A549 (cell line): Measurements from ENCODE around the gene NUP42. TPM values are rescaled to one million over a fixed set of nuclear protein-coding genes. Genes with fewer than 3 reads are reported as not detected.

Experiments
- ATAC-seq, 2 experiments: fragments of 200-7000 bp in 1 of 2; fragments of >200 bp in 1 of 2; cut with Nextera tagmentation in 1 of 2; cut with Tn5 transposase in 1 of 2; 3 replicates each; pipeline versions ENCODE4 v1.8.0 to v1.9.1; 2018 to 2020; ENCODE audit warnings: mild to moderate bottlenecking in 1 of 2, moderate library complexity in 1 of 2
- CTCF ChIA-PET: fragments of 300-600 bp; sonication (Branson Sonifier 250); formaldehyde crosslinking; extraction: SDS; loops from one replicate; lab custom pipeline; 2021; ENCODE audit warnings: antibody characterized with exemption, inconsistent platforms; lab: Yijun Ruan, JAX
- POLR2A ChIA-PET: fragments of 350-600 bp; formaldehyde crosslinking; extraction: SDS; loops from one replicate; lab custom pipeline; 2021; ENCODE audit warnings: antibody characterized with exemption, inconsistent platforms; lab: Yijun Ruan, JAX
- DNase-seq, 2 experiments: peaks; one replicate each; pipeline versions ENCODE4 v3.0.0 to v3.0.0-alpha.2; 2011 to 2016; ENCODE audit warnings: low read depth in 1 of 2, low spot score in 1 of 2
- FAIRE-seq: peaks from 2 replicates; lab custom pipeline; 2011; peaks lifted over from hg19 to GRCh38; lab: Jason Lieb, UNC
- H3K27ac ChIP-seq, 2 experiments: fragments of >200 bp; sonication (Bioruptor Twin); formaldehyde crosslinking; 3 replicates each; pipeline ENCODE4 v1.5.1; 2016 to 2017
- H3K4me1 ChIP-seq: fragments of >200 bp; sonication (Bioruptor Twin); formaldehyde crosslinking; 3 replicates; pipeline ENCODE4 v1.6.1; 2016
- H3K4me2 ChIP-seq: fragments of >200 bp; sonication (Bioruptor Twin); formaldehyde crosslinking; 3 replicates; pipeline ENCODE4 v1.6.1; 2016
- H3K4me3 ChIP-seq: fragments of >200 bp; sonication (Bioruptor Twin); formaldehyde crosslinking; 3 replicates; pipeline ENCODE4 v1.5.1; 2016
- H3K9me3 ChIP-seq: fragments of >200 bp; sonication (Bioruptor Twin); formaldehyde crosslinking; 3 replicates; pipeline ENCODE4 v1.6.1; 2016
- ATOH8 ChIP-seq: fragments of 250-450 bp; sonication (Bioruptor Pico); IDR thresholded peaks from 2 replicates; pipeline ENCODE4 v1.5.0; 2020; ENCODE audit warnings: low read depth, mild to moderate bottlenecking, moderate library complexity
- CHD2 ChIP-seq: fragments of 150-350 bp; IDR thresholded peaks from 2 replicates; pipeline ENCODE4 v1.6.1; 2014; ENCODE audit warnings: low read length; ENCODE audit not compliant: partially characterized antibody
- CHD4 ChIP-seq: fragments of 200-600 bp; sonication (generic); IDR thresholded peaks from 2 replicates; pipeline ENCODE4 v1.6.1; 2016; ENCODE audit warnings: antibody characterized with exemption, mild to moderate bottlenecking, borderline replicate concordance
- CTCF ChIP-seq: fragments of >200 bp; sonication (Bioruptor Twin); formaldehyde crosslinking; IDR thresholded peaks from 3 replicates; pipeline ENCODE4 v1.5.1; 2016
- E2F6 ChIP-seq: IDR thresholded peaks from 2 replicates; pipeline ENCODE4 v1.6.1; 2012; ENCODE audit warnings: low read depth, borderline replicate concordance
- EHF ChIP-seq: fragments of 250-450 bp; sonication (Bioruptor Pico); IDR thresholded peaks from 2 replicates; pipeline ENCODE4 v1.5.0; 2020; ENCODE audit warnings: mild to moderate bottlenecking
- EP300 ChIP-seq, 2 experiments: fragments of >200 bp; sonication (Bioruptor Twin); formaldehyde crosslinking; IDR thresholded peaks; 2 replicates in 1 of 2; 3 replicates in 1 of 2; pipeline ENCODE4 v1.6.1; 2016 to 2017
- FOSL2 ChIP-seq, 2 experiments: fragments of 450-650 bp in 1 of 2; fragments of >200 bp in 1 of 2; sonication (Bioruptor Twin) in 1 of 2; formaldehyde crosslinking; IDR thresholded peaks; 2 replicates each; pipeline versions ENCODE4 v1.5.0 to v1.6.1; 2016 to 2020; ENCODE audit warnings: mild to moderate bottlenecking in 1 of 2, moderate library complexity in 1 of 2
- HDAC2 ChIP-seq: fragments of 200-600 bp; sonication (generic); IDR thresholded peaks from 2 replicates; pipeline ENCODE4 v1.6.1; 2016
- HEYL ChIP-seq: fragments of 250-450 bp; sonication (Bioruptor Pico); IDR thresholded peaks from 2 replicates; pipeline ENCODE4 v1.8.0; 2021; ENCODE audit warnings: mild to moderate bottlenecking, moderate library complexity
- KDM5A ChIP-seq: fragments of 200-600 bp; sonication (generic); IDR thresholded peaks from 2 replicates; pipeline ENCODE4 v1.6.1; 2016; ENCODE audit warnings: antibody characterized with exemption, mild to moderate bottlenecking
- MAZ ChIP-seq: fragments of 150-350 bp; IDR thresholded peaks from 2 replicates; pipeline ENCODE4 v1.6.1; 2014; ENCODE audit warnings: antibody characterized with exemption, low read depth, low read length, borderline replicate concordance
- NPAS2 ChIP-seq: fragments of 250-450 bp; sonication (Bioruptor Pico); IDR thresholded peaks from 2 replicates; pipeline ENCODE4 v1.8.0; 2022; ENCODE audit warnings: mild to moderate bottlenecking, moderate library complexity, borderline replicate concordance
- NR3C1 ChIP-seq: fragments of >200 bp; sonication (Bioruptor Twin); formaldehyde crosslinking; IDR thresholded peaks from 3 replicates; pipeline ENCODE4 v1.6.1; 2017
- PHF8 ChIP-seq: fragments of 200-600 bp; sonication (generic); IDR thresholded peaks from 2 replicates; pipeline ENCODE4 v1.6.1; 2016; ENCODE audit warnings: low read depth, mild to moderate bottlenecking, antibody characterized with exemption, moderate library complexity, borderline replicate concordance
- RAD21 ChIP-seq, 2 experiments: fragments of >200 bp in 1 of 2; sonication (Bioruptor Twin) in 1 of 2; formaldehyde crosslinking in 1 of 2; IDR thresholded peaks in 1 of 2; conservative IDR thresholded peaks in 1 of 2; 2 replicates in 1 of 2; 3 replicates in 1 of 2; pipeline ENCODE4 v1.6.1; 2012 to 2018; ENCODE audit warnings: inconsistent platforms in 1 of 2
- RARB ChIP-seq: fragments of 250-450 bp; sonication (Bioruptor Pico); IDR thresholded peaks from 2 replicates; pipeline ENCODE4 v1.8.0; 2021; ENCODE audit warnings: mild to moderate bottlenecking, moderate library complexity
- SREBF2 ChIP-seq: fragments of 450-650 bp; IDR thresholded peaks from 2 replicates; pipeline ENCODE4 v1.6.1; 2014; ENCODE audit warnings: mild to moderate bottlenecking, moderate library complexity
- ZC3H11A ChIP-seq: fragments of 450-650 bp; IDR thresholded peaks from 2 replicates; pipeline ENCODE4 v1.6.1; 2014; ENCODE audit warnings: antibody characterized with exemption, mild to moderate bottlenecking
- WGBS: methylation state at CpG from one replicate; pipeline ENCODE4 v1.1.6; 2017; ENCODE audit errors: missing lambda C conversion rate; 5-methylcytosine and 5-hydroxymethylcytosine counted together
- polyA plus RNA-seq, 4 experiments: library from polyadenylated mRNA; depleted of rRNA in 3 of 4; stranded (reverse); fragments of >200 nt; fragmentation: RNase III in 1 of 4; extraction: RNeasy Plus Mini Kit Qiagen cat#74134 plus additional on column Dnase treatment in 1 of 4; gene quantifications; 2 replicates in 3 of 4; 3 replicates in 1 of 4; pipeline ENCODE4 v1.2.3, GENCODE V29; 2011 to 2017
- TF ChIP-seq, protein P1 (sequence below): fragments of >200 bp; sonication (Bioruptor Twin); formaldehyde crosslinking; IDR thresholded peaks from 2 replicates; pipeline ENCODE4 v1.6.1; 2016
- TF ChIP-seq, protein P2 (sequence below): IDR thresholded peaks from 2 replicates; pipeline ENCODE4 v1.6.1; 2012
- TF ChIP-seq, protein P3 (sequence below): fragments of 250-450 bp; sonication (Bioruptor Pico); IDR thresholded peaks from 2 replicates; pipeline ENCODE4 v1.5.0; 2021; ENCODE audit warnings: mild to moderate bottlenecking, moderate library complexity, borderline replicate concordance

Gene NUP42
- polyA plus RNA-seq, 2 of the 4 experiments (the other 2 are of a cell fraction), result 26.5 to 27.7 TPM

GRCh38 chr7:23212841-23213240, 31.0 kb downstream of the NUP42 start:
- TF ChIP-seq FOSL2 (IDR thresholded peaks at IDR 0.05) (no peak), FOSL2 (CRISPR knock-in tag; IDR thresholded peaks at IDR 0.05) (no peak), CHD2 (no peak), KDM5A (no peak)
- Histone ChIP-seq H3K27ac (no peak overlapping the region), H3K4me2 (no peak overlapping the region), H3K9me3 (no peaks in the 10 kb centered on the region), H3K4me3 (no peak overlapping the region), H3K4me1 (no peaks in the 10 kb centered on the region)
- CTCF ChIA-PET, result interaction anchor here (1.2 to 1.7 kb wide), 2 partner anchors 49 to 324 kb away, joined by 3 to 4 read pairs; no protein-coding TSS in a partner anchor
- WGBS, result 53% methylated on average over 4 of the region's 4 CpGs
- FAIRE-seq, result no peak
- POLR2A ChIA-PET, result no interaction called here
- no peak for ATAC-seq
- DNase-seq, result no peak

DNA sequence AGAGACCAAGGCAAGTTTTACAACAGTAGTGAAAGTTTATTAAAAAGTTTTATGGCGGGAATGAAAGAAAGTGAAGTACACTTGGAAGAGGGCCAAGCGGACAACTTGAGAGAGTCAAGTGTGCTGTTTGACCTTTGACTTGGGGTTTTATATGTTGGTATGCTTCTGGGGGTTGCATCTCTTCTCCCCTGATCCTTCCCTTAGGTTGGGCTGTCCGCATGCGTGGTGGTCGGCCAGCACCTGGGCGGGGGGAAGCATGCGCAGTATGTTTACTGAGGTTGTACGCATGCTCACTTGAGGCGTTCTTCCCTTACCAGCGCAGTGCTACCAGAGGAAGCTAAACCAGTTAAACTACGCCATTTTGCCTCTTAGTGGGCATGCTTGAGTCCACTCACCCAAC, 31.9 kb downstream of the NUP42 start:
- Histone ChIP-seq H3K4me1 (no peaks in the 10 kb centered on the region), H3K9me3 (no peaks in the 10 kb centered on the region), H3K4me2 (no peak overlapping the region), H3K4me3 (no peak overlapping the region), H3K27ac (no peak overlapping the region)
- CTCF ChIA-PET, result interaction anchor here (1.1 kb wide), 1 partner anchor 47 kb away, joined by 3 read pairs; no protein-coding TSS in a partner anchor
- WGBS, result 93% methylated on average over 11 of the region's 11 CpGs
- POLR2A ChIA-PET, result no interaction called here
- DNase-seq, result no peak
- ATAC-seq, result no peak
- no peak for FAIRE-seq
- TF ChIP-seq NR3C1 (no peak), MAZ (no peak), ATOH8 (CRISPR knock-in tag) (no peak), ZC3H11A (no peak), CTCF (no peak), NPAS2 (CRISPR knock-in tag) (no peak), EP300 (IDR thresholded peaks at IDR 0.05) (no peak)
- TF ChIP-seq, protein P1, sequence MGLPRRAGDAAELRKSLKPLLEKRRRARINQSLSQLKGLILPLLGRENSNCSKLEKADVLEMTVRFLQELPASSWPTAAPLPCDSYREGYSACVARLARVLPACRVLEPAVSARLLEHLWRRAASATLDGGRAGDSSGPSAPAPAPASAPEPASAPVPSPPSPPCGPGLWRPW, result no peak

- FAIRE-seq (no peak), ATAC-seq (no peak), DNase-seq (no peak)
- no peaks in the 10 kb centered on the region for H3K4me1 ChIP-seq
- no peak overlapping the region for H3K4me2 ChIP-seq
- POLR2A ChIA-PET, result no interaction called here
- H3K9me3 ChIP-seq, result no peaks in the 10 kb centered on the region
- CTCF ChIA-PET, result interaction anchor here (1.1 kb wide), 1 partner anchor 47 kb away, joined by 3 read pairs; no protein-coding TSS in a partner anchor
- no peak overlapping the region for H3K4me3 ChIP-seq
- whole genome bisulfite sequencing, result 48% methylated on average over 5 of the region's 5 CpGs
- H3K27ac ChIP-seq, result no peak overlapping the region
- TF ChIP-seq EHF (CRISPR knock-in tag) (no peak), PHF8 (no peak), CHD4 (no peak), SREBF2 (no peak), RAD21 (conservative IDR thresholded peaks at IDR 0.05 in 1 of 2, IDR thresholded peaks at IDR 0.05 in 1 of 2) (no peak), E2F6 (no peak), RARB (CRISPR knock-in tag) (no peak), EP300 (IDR thresholded peaks at IDR 0.05) (no peak), HDAC2 (no peak), ATOH8 (CRISPR knock-in tag) (no peak), HEYL (CRISPR knock-in tag) (no peak), FOSL2 (IDR thresholded peaks at IDR 0.05) (no peak), FOSL2 (CRISPR knock-in tag; IDR thresholded peaks at IDR 0.05) (no peak)
- TF ChIP-seq, protein P2, sequence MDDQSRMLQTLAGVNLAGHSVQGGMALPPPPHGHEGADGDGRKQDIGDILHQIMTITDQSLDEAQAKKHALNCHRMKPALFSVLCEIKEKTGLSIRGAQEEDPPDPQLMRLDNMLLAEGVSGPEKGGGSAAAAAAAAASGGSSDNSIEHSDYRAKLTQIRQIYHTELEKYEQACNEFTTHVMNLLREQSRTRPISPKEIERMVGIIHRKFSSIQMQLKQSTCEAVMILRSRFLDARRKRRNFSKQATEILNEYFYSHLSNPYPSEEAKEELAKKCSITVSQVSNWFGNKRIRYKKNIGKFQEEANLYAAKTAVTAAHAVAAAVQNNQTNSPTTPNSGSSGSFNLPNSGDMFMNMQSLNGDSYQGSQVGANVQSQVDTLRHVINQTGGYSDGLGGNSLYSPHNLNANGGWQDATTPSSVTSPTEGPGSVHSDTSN, result no peak
- TF ChIP-seq, protein P1, result no peak
- TF ChIP-seq, protein P3, sequence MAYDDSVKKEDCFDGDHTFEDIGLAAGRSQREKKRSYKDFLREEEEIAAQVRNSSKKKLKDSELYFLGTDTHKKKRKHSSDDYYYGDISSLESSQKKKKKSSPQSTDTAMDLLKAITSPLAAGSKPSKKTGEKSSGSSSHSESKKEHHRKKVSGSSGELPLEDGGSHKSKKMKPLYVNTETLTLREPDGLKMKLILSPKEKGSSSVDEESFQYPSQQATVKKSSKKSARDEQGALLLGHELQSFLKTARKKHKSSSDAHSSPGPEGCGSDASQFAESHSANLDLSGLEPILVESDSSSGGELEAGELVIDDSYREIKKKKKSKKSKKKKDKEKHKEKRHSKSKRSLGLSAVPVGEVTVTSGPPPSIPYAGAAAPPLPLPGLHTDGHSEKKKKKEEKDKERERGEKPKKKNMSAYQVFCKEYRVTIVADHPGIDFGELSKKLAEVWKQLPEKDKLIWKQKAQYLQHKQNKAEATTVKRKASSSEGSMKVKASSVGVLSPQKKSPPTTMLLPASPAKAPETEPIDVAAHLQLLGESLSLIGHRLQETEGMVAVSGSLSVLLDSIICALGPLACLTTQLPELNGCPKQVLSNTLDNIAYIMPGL (CRISPR knock-in tag), result no peak
Measured at GRCh38 chr7:23214423-23214822, 32.6 kb downstream of the NUP42 start.
